CD14-positive monocyte (primary cell): Measurements from ENCODE around the gene COMT. TPM values are rescaled to one million over a fixed set of nuclear protein-coding genes. Genes with fewer than 3 reads are reported as not detected.

Source experiments
- DNase-seq, 3 donors: peaks; one replicate each; pipeline ENCODE4 v3.0.0-alpha.2; 2011 to 2022
- H2AFZ ChIP-seq: 2 replicates; pipeline ENCODE4 v1.6.0; 2012; ENCODE audit warnings: mild to moderate bottlenecking, low read depth, low read length, inconsistent platforms; ENCODE audit not compliant: insufficient read depth, poor library complexity, severe bottlenecking
- H3K27ac ChIP-seq, 2 donors: 1 replicate in 1 of 2; 2 replicates in 1 of 2; pipeline ENCODE4 v1.5.1; 2012 to 2013; ENCODE audit warnings: low read length in 2 of 2, control low read depth in 1 of 2, inconsistent platforms in 1 of 2, low read depth in 1 of 2, mild to moderate bottlenecking in 1 of 2
- H3K27me3 ChIP-seq, 2 donors: one replicate each; pipeline versions ENCODE4 v1.6.0 to v1.6.1; 2011 to 2013; ENCODE audit warnings: low read length in 2 of 2; ENCODE audit not compliant: control insufficient read depth in 2 of 2, insufficient read depth in 2 of 2
- H3K36me3 ChIP-seq, 2 donors: replicated peaks in 1 of 2; 1 replicate in 1 of 2; 2 replicates in 1 of 2; pipeline versions ENCODE4 v1.5.1 to v1.6.1; 2012 to 2013; ENCODE audit warnings: low read length in 2 of 2, control low read depth in 1 of 2, inconsistent platforms in 1 of 2, mild to moderate bottlenecking in 1 of 2; ENCODE audit not compliant: insufficient read depth in 2 of 2, control insufficient read depth in 1 of 2
- H3K4me1 ChIP-seq, 2 donors: 1 replicate in 1 of 2; 2 replicates in 1 of 2; pipeline versions ENCODE4 v1.5.1 to v1.6.1; 2012 to 2013; ENCODE audit warnings: low read length in 2 of 2, control low read depth in 1 of 2, inconsistent platforms in 1 of 2, mild to moderate bottlenecking in 1 of 2, moderate library complexity in 1 of 2; ENCODE audit not compliant: insufficient read depth in 2 of 2, control insufficient read depth in 1 of 2
- H3K4me2 ChIP-seq: replicated peaks from 2 replicates; pipeline ENCODE3; 2012; ENCODE audit warnings: low read length, moderate library complexity, mild to moderate bottlenecking; ENCODE audit not compliant: poor library complexity, severe bottlenecking; ENCODE audit errors: extremely low read depth
- H3K4me3 ChIP-seq, 3 experiments: fragments of 200-600 bp in 1 of 3; sonication (generic) in 1 of 3; replicated peaks in 1 of 3; 1 replicate in 2 of 3; 2 replicates in 1 of 3; pipeline ENCODE4 v1.5.1; 2011 to 2013; ENCODE audit warnings: low read length in 3 of 3, mild to moderate bottlenecking in 3 of 3, control low read depth in 2 of 3, low read depth in 2 of 3, inconsistent platforms in 1 of 3, moderate library complexity in 1 of 3
- H3K79me2 ChIP-seq: 2 replicates; pipeline ENCODE4 v1.6.0; 2012; ENCODE audit warnings: mild to moderate bottlenecking, control low read depth, inconsistent platforms, low read length, moderate library complexity; ENCODE audit not compliant: insufficient read depth
- H3K9ac ChIP-seq: 2 replicates; pipeline ENCODE4 v1.6.0; 2017; ENCODE audit warnings: low read length, mild to moderate bottlenecking; ENCODE audit not compliant: insufficient read depth, poor library complexity, severe bottlenecking
- H3K9me3 ChIP-seq, 2 donors: replicated peaks in 1 of 2; 1 replicate in 1 of 2; 2 replicates in 1 of 2; pipeline versions ENCODE4 v1.5.1 to v1.6.1; 2012 to 2013; ENCODE audit warnings: low read length in 2 of 2, control low read depth in 1 of 2; ENCODE audit not compliant: control insufficient read depth in 1 of 2, insufficient read depth in 1 of 2
- H4K20me1 ChIP-seq: 2 replicates; pipeline ENCODE4 v1.6.0; 2012; ENCODE audit warnings: mild to moderate bottlenecking, low read length, control low read depth, moderate library complexity; ENCODE audit not compliant: insufficient read depth
- H3K27ac Mint-ChIP-seq, 7 donors: one replicate each; pipeline ENCODE4 v1.8.0; 2020; ENCODE audit warnings: mild to moderate bottlenecking in 7 of 7, mixed read lengths in 7 of 7, moderate library complexity in 6 of 7, inconsistent platforms in 2 of 7
- H3K27me3 Mint-ChIP-seq, 3 donors: one replicate each; pipeline ENCODE4 v1.8.0; 2021 to 2022; ENCODE audit warnings: low read depth in 3 of 3, mild to moderate bottlenecking in 3 of 3, mixed read lengths in 3 of 3, moderate library complexity in 3 of 3, inconsistent platforms in 1 of 3
- H3K36me3 Mint-ChIP-seq, 2 donors: one replicate each; pipeline ENCODE4 v1.8.0; 2020; ENCODE audit warnings: mixed read lengths in 2 of 2, inconsistent platforms in 1 of 2, mild to moderate bottlenecking in 1 of 2
- H3K4me1 Mint-ChIP-seq: one replicate; pipeline ENCODE4 v1.8.0; 2020; ENCODE audit warnings: mild to moderate bottlenecking, mixed read lengths
- H3K4me3 Mint-ChIP-seq, 2 donors: one replicate each; pipeline ENCODE4 v1.8.0; 2020; ENCODE audit warnings: mild to moderate bottlenecking in 2 of 2, mixed read lengths in 2 of 2, moderate library complexity in 1 of 2
- H3K9me3 Mint-ChIP-seq, 7 donors: one replicate each; pipeline ENCODE4 v1.8.0; 2020 to 2022; ENCODE audit warnings: mixed read lengths in 7 of 7, mild to moderate bottlenecking in 6 of 7, moderate library complexity in 6 of 7, inconsistent platforms in 2 of 7
- WGBS: methylation state at CpG from one replicate; pipeline ENCODE4 v1.1.5; 2013; ENCODE audit warnings: missing lambda C conversion rate; ENCODE audit not compliant: insufficient coverage; 5-methylcytosine and 5-hydroxymethylcytosine counted together
- intact Hi-C, 2 donors: fragments of 100-400 bp; cut with micrococcal nuclease; formaldehyde crosslinking; loops; one replicate each; pipeline versions ENCODE4 v1.15.0 to v1.15.1; 2023
- polyA plus RNA-seq, 3 donors: library from polyadenylated mRNA; depleted of rRNA in 1 of 3; unstranded in 2 of 3; stranded (reverse) in 1 of 3; fragments of 300-500 nt in 2 of 3; fragments of >200 nt in 1 of 3; fragmentation: Illumina TruSeq in 2 of 3; gene quantifications; 1 replicate in 2 of 3; 2 replicates in 1 of 3; pipeline ENCODE4 v1.2.3, GENCODE V29; 2012 to 2021
- TF ChIP-seq, protein P1 (sequence below): fragments of 200-600 bp; IDR thresholded peaks from one replicate; pipeline ENCODE4 v1.8.0; 2022; ENCODE audit warnings: antibody characterized with exemption, mild to moderate bottlenecking

The COMT gene
- polyA plus RNA-seq, 3 donors = 314 to 400 (median 329) TPM

DNA sequence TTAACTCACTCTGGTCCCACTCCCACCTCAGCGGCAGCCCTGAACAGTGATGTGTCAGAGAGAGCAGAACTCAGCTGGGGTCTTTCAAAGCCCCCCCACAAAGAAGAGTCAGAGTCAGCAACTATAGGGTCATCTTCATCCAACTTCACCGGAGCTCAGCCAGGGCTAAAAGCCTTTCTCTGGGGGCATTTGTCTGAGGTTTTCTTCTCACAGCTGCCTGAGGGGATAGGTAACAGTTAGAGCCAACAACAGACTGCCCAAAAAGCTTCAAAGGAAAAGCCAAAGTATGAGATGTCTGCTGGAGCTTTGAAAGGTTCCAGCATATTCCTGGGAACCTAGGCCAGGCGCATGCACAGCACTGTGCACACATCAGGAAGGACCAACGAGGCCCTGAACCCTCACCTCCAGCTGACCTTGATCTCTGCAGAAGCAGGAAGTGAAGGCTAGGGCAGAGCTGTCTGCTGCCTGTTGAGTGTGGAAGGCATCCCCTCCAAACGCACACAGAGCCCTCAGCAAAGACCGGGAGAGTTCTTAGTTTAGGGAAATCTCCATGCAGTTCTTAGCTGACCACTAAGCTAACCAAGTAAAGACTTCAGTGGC is 28.1 kb upstream of the COMT start:
- intact Hi-C loops = no loop called here
- Mint-ChIP-seq H3K27me3 (peaks cover 0 to 3% (median 0%) of the 10 kb centered on the region in 3 donors), H3K4me1 (peaks cover 7% of the 10 kb centered on the region), H3K9me3 (peaks cover 0 to 1% (median 0%) of the 10 kb centered on the region in 7 donors), H3K36me3 (peaks cover 70 to 91% of the 10 kb centered on the region in 2 donors), H3K27ac (peak overlapping the region in 1 of 7 donors; percentile 2), H3K4me3 (no peak overlapping the region)
- 93% methylated on average over 3 of the region's 6 CpGs for WGBS
- H4K20me1 ChIP-seq = peaks cover under 1% of the 10 kb centered on the region
- no peak overlapping the region for H3K27ac ChIP-seq
- H3K9ac ChIP-seq = no peak overlapping the region
- no peaks in the 10 kb centered on the region for H3K4me1 ChIP-seq
- no peak for DNase-seq
- no peak overlapping the region for H3K4me3 ChIP-seq
- H2AFZ ChIP-seq = no peak overlapping the region
- TF ChIP-seq, protein P1, sequence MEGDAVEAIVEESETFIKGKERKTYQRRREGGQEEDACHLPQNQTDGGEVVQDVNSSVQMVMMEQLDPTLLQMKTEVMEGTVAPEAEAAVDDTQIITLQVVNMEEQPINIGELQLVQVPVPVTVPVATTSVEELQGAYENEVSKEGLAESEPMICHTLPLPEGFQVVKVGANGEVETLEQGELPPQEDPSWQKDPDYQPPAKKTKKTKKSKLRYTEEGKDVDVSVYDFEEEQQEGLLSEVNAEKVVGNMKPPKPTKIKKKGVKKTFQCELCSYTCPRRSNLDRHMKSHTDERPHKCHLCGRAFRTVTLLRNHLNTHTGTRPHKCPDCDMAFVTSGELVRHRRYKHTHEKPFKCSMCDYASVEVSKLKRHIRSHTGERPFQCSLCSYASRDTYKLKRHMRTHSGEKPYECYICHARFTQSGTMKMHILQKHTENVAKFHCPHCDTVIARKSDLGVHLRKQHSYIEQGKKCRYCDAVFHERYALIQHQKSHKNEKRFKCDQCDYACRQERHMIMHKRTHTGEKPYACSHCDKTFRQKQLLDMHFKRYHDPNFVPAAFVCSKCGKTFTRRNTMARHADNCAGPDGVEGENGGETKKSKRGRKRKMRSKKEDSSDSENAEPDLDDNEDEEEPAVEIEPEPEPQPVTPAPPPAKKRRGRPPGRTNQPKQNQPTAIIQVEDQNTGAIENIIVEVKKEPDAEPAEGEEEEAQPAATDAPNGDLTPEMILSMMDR = no peak
- no peaks in the 10 kb centered on the region for H3K79me2 ChIP-seq
- H3K36me3 ChIP-seq = peaks cover 80 to 97% of the 10 kb centered on the region in 2 donors
- H3K9me3 ChIP-seq = no peaks in the 10 kb centered on the region
- H3K4me2 ChIP-seq = no peak overlapping the region
- no peaks in the 10 kb centered on the region for H3K27me3 ChIP-seq

DNA sequence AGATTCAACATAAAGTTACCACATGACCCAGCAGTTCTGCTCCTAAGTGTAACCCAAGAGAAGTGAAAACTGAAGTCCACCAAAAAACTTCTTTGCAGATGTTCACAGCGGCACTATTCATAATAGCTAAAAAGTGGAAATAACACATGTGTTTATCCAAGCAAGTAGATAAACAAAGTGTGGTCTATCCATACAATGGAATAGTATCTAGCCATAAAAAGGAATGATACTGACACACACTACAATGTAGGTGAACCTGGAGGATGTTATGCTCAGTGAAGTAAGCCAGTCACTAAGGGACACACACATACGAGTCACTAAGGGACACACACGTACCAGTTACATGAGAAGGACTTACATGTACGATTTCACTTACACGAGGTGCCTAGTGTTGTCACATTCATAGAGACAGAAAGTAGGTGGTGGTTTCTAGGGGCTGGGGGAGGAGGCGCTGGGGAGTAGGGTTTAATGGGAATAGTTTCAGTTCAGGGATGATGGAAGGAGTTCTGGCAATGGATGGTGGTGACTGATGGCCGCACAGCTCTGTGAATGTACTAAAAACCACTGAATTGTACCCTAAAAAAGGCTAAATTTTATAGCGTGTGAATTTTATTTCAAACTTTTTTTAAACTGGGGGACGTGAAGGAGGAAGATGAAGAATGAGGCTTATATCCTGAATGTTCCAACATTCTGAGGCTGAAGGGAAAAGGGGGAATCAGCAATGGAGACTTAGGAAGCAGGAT is 27.2 kb upstream of the COMT start:
- H3K4me3 ChIP-seq = no peak overlapping the region
- H3K79me2 ChIP-seq = no peaks in the 10 kb centered on the region
- H4K20me1 ChIP-seq = peaks cover 5% of the 10 kb centered on the region
- TF ChIP-seq, protein P1 = no peak
- H3K27ac ChIP-seq = no peak overlapping the region
- peaks cover 84 to 97% of the 10 kb centered on the region in 2 donors for H3K36me3 ChIP-seq
- H3K4me1 ChIP-seq = no peaks in the 10 kb centered on the region
- H2AFZ ChIP-seq = no peak overlapping the region
- H3K9ac ChIP-seq = no peak overlapping the region
- H3K27me3 ChIP-seq = no peaks in the 10 kb centered on the region
- H3K4me3 Mint-ChIP-seq = no peak overlapping the region
- peak overlapping the region in 1 of 7 donors; percentile 46 for H3K27ac Mint-ChIP-seq
- DNase-seq = no peak
- peaks cover 69 to 91% of the 10 kb centered on the region in 2 donors for H3K36me3 Mint-ChIP-seq
- H3K9me3 Mint-ChIP-seq = peaks cover 0 to 1% (median 0%) of the 10 kb centered on the region in 7 donors
- peaks cover 0 to 3% (median 0%) of the 10 kb centered on the region in 3 donors for H3K27me3 Mint-ChIP-seq
- intact Hi-C loops = no loop called here
- no peak overlapping the region for H3K4me2 ChIP-seq
- peaks cover 7% of the 10 kb centered on the region for H3K4me1 Mint-ChIP-seq
- WGBS = 95% methylated on average over 7 of the region's 9 CpGs
- no peaks in the 10 kb centered on the region for H3K9me3 ChIP-seq
